ENCODE measurements around the gene FAM135A.
"Not testable (repeated sequence)": the region's sequence is repeated elsewhere in the genome, so short reads cannot be mapped to it uniquely, and the experiment has no call there.

Gene FAM135A

GRCh38 chr6:70413992-70414494 is 735 bp downstream of the FAM135A start:
- peak overlapping the region; percentile 85 for H3K27ac ChIP-seq
- peaks cover 23% of the 10 kb centered on the region for H3K36me3 ChIP-seq
- peak overlapping the region; percentile 90 for H3K9ac ChIP-seq
- no peaks in the 10 kb centered on the region for H3K27me3 ChIP-seq
- H3K9me3 ChIP-seq: no peaks in the 10 kb centered on the region
- no peak for TF ChIP-seq Cebpa-rat (IDR thresholded peaks at IDR 0.05)
- H3K4me1 ChIP-seq: peaks cover 27% of the 10 kb centered on the region
- H3K4me2 ChIP-seq: peak overlapping the region; percentile 86
- peak overlapping the region; percentile 96 for H3K4me3 ChIP-seq
- H4K20me1 ChIP-seq: peaks cover 6% of the 10 kb centered on the region; the same call in 1 of the 2 replicates

- Histone ChIP-seq H3K27ac (no peak overlapping the region), H4K20me1 (peaks cover 7% of the 10 kb centered on the region; the same call in 1 of the 2 replicates), H3K9ac (peak overlapping the region; percentile 90; the same call in 1 of the 2 replicates), H3K27me3 (no peaks in the 10 kb centered on the region), H3K9me3 (no peaks in the 10 kb centered on the region), H3K36me3 (peaks cover 29% of the 10 kb centered on the region), H3K4me1 (peaks cover 27% of the 10 kb centered on the region), H3K4me3 (peak overlapping the region; percentile 96), H3K4me2 (peak overlapping the region; percentile 86)
- no peak for TF ChIP-seq Cebpa-rat (IDR thresholded peaks at IDR 0.05)
Observed at GRCh38 chr6:70414813-70415212, 1.5 kb downstream of the FAM135A start.

- H3K4me3 ChIP-seq: no peak overlapping the region
- H3K4me1 ChIP-seq: peaks cover 27% of the 10 kb centered on the region
- no peaks in the 10 kb centered on the region for H3K9me3 ChIP-seq
- H3K4me2 ChIP-seq: peak overlapping the region; percentile 86
- no peak for TF ChIP-seq Cebpa-rat (IDR thresholded peaks at IDR 0.05)
- H4K20me1 ChIP-seq: peaks cover 11% of the 10 kb centered on the region; the same call in 1 of the 2 replicates
- no peak overlapping the region for H3K27ac ChIP-seq
- no peak overlapping the region for H3K9ac ChIP-seq
- H3K36me3 ChIP-seq: peaks cover 34% of the 10 kb centered on the region
- no peaks in the 10 kb centered on the region for H3K27me3 ChIP-seq
Observed at GRCh38 chr6:70415247-70415646, 1.9 kb downstream of the FAM135A start.

- Histone ChIP-seq H3K27ac (no peak overlapping the region), H3K9me3 (no peaks in the 10 kb centered on the region), H3K4me1 (peaks cover 27% of the 10 kb centered on the region), H3K27me3 (no peaks in the 10 kb centered on the region), H4K20me1 (peaks cover 15% of the 10 kb centered on the region; the same call in 1 of the 2 replicates), H3K4me3 (no peak overlapping the region), H3K9ac (no peak overlapping the region), H3K4me2 (peak overlapping the region; percentile 86), H3K36me3 (peaks cover 36% of the 10 kb centered on the region)
- no peak for TF ChIP-seq Cebpa-rat (IDR thresholded peaks at IDR 0.05)
Observed at GRCh38 chr6:70415660-70416059, 2.4 kb downstream of the FAM135A start.

GRCh38 chr6:70421509-70421908 is 8.2 kb downstream of the FAM135A start:
- Histone ChIP-seq H3K4me2 (no peak overlapping the region), H3K9ac (no peak overlapping the region), H3K36me3 (peaks cover 64% of the 10 kb centered on the region), H3K9me3 (no peaks in the 10 kb centered on the region), H3K4me3 (no peak overlapping the region), H3K4me1 (no peaks in the 10 kb centered on the region), H3K27ac (no peak overlapping the region), H3K27me3 (no peaks in the 10 kb centered on the region), H4K20me1 (peaks cover 36% of the 10 kb centered on the region; the same call in 1 of the 2 replicates)
- no peak for TF ChIP-seq Cebpa-rat (IDR thresholded peaks at IDR 0.05)

GRCh38 chr6:70423189-70424134 is 10.2 kb downstream of the FAM135A start:
- Histone ChIP-seq H4K20me1 (peaks cover 33% of the 10 kb centered on the region; the same call in 1 of the 2 replicates), H3K4me2 (no peak overlapping the region)
- no peak for TF ChIP-seq Cebpa-rat (IDR thresholded peaks at IDR 0.05)

GRCh38 chr6:70424291-70424690 is 11.0 kb downstream of the FAM135A start:
- Histone ChIP-seq H3K36me3 (peaks cover 57% of the 10 kb centered on the region), H4K20me1 (peaks cover 33% of the 10 kb centered on the region; the same call in 1 of the 2 replicates)
- TF ChIP-seq Cebpa-rat (IDR thresholded peaks at IDR 0.05): no peak

More at GRCh38 chr6:70423189-70424134, 10.2 kb downstream of the FAM135A start:
- Histone ChIP-seq H3K4me3 (no peak overlapping the region), H3K27ac (no peak overlapping the region), H3K4me1 (no peaks in the 10 kb centered on the region), H3K27me3 (no peaks in the 10 kb centered on the region), H3K9me3 (no peaks in the 10 kb centered on the region), H3K36me3 (peaks cover 59% of the 10 kb centered on the region), H3K9ac (no peak overlapping the region)

GRCh38 chr6:70436320-70436719 is 23.0 kb downstream of the FAM135A start:
- Histone ChIP-seq H3K4me1 (no peaks in the 10 kb centered on the region), H3K4me3 (no peak overlapping the region), H3K4me2 (no peak overlapping the region), H3K9me3 (peaks cover 14% of the 10 kb centered on the region), H3K9ac (no peak overlapping the region), H3K27ac (no peak overlapping the region), H3K36me3 (peaks cover 47% of the 10 kb centered on the region), H3K27me3 (no peaks in the 10 kb centered on the region), H4K20me1 (no peaks in the 10 kb centered on the region)
- TF ChIP-seq Cebpa-rat (IDR thresholded peaks at IDR 0.05): no peak

More at GRCh38 chr6:70424291-70424690, 11.0 kb downstream of the FAM135A start:
- no peaks in the 10 kb centered on the region for H3K9me3 ChIP-seq
- no peak overlapping the region for H3K4me2 ChIP-seq
- H3K9ac ChIP-seq: no peak overlapping the region
- H3K27ac ChIP-seq: no peak overlapping the region
- no peaks in the 10 kb centered on the region for H3K4me1 ChIP-seq
- no peak overlapping the region for H3K4me3 ChIP-seq
- no peaks in the 10 kb centered on the region for H3K27me3 ChIP-seq

GRCh38 chr6:70445001-70445400 is 31.7 kb downstream of the FAM135A start:
- Histone ChIP-seq H3K4me3 (no peak overlapping the region), H3K27ac (no peak overlapping the region), H3K27me3 (no peaks in the 10 kb centered on the region), H3K4me1 (no peaks in the 10 kb centered on the region), H3K9me3 (peaks cover 46% of the 10 kb centered on the region), H3K4me2 (no peak overlapping the region), H3K9ac (no peak overlapping the region), H3K36me3 (peaks cover 66% of the 10 kb centered on the region), H4K20me1 (no peaks in the 10 kb centered on the region)
- no peak for TF ChIP-seq Cebpa-rat (IDR thresholded peaks at IDR 0.05)

GRCh38 chr6:70447343-70448070 is 34.2 kb downstream of the FAM135A start:
- not testable (repeated sequence) for H4K20me1 ChIP-seq, H3K4me1 ChIP-seq, H3K4me2 ChIP-seq, H3K4me3 ChIP-seq, H3K9ac ChIP-seq, H3K27ac ChIP-seq, H3K27me3 ChIP-seq
- peaks cover 50% of the 10 kb centered on the region for H3K36me3 ChIP-seq
- H3K9me3 ChIP-seq: peaks cover 46% of the 10 kb centered on the region

GRCh38 chr6:70453899-70454298 is 40.6 kb downstream of the FAM135A start:
- not testable (repeated sequence) for H3K4me1 ChIP-seq, H3K4me3 ChIP-seq, H4K20me1 ChIP-seq, H3K9me3 ChIP-seq, H3K27me3 ChIP-seq, H3K4me2 ChIP-seq, H3K27ac ChIP-seq, H3K9ac ChIP-seq
- H3K36me3 ChIP-seq: peaks cover 11% of the 10 kb centered on the region; the same call in 1 of the 2 replicates

Data from BLaER1 (cell line).